A549 (cell line): ENCODE data around the gene ABCC1. TPM values are rescaled to one million over a fixed set of nuclear protein-coding genes. Genes with fewer than 3 reads are reported as not detected.

Experiments used
- ATAC-seq, 2 experiments: fragments of 200-7000 bp in 1 of 2; fragments of >200 bp in 1 of 2; cut with Nextera tagmentation in 1 of 2; cut with Tn5 transposase in 1 of 2; 3 replicates each; pipeline versions ENCODE4 v1.8.0 to v1.9.1; 2018 to 2020; ENCODE audit warnings: mild to moderate bottlenecking in 1 of 2, moderate library complexity in 1 of 2
- CTCF ChIA-PET: fragments of 300-600 bp; sonication (Branson Sonifier 250); formaldehyde crosslinking; extraction: SDS; loops from one replicate; lab custom pipeline; 2021; ENCODE audit warnings: antibody characterized with exemption, inconsistent platforms; lab: Yijun Ruan, JAX
- POLR2A ChIA-PET: fragments of 350-600 bp; formaldehyde crosslinking; extraction: SDS; loops from one replicate; lab custom pipeline; 2021; ENCODE audit warnings: antibody characterized with exemption, inconsistent platforms; lab: Yijun Ruan, JAX
- DNase-seq, 2 experiments: peaks; one replicate each; pipeline versions ENCODE4 v3.0.0 to v3.0.0-alpha.2; 2011 to 2016; ENCODE audit warnings: low read depth in 1 of 2, low spot score in 1 of 2
- FAIRE-seq: peaks from 2 replicates; lab custom pipeline; 2011; peaks lifted over from hg19 to GRCh38; lab: Jason Lieb, UNC
- H3K27ac ChIP-seq, 2 experiments: fragments of >200 bp; sonication (Bioruptor Twin); formaldehyde crosslinking; 3 replicates each; pipeline ENCODE4 v1.5.1; 2016 to 2017
- H3K4me1 ChIP-seq: fragments of >200 bp; sonication (Bioruptor Twin); formaldehyde crosslinking; 3 replicates; pipeline ENCODE4 v1.6.1; 2016
- H3K4me2 ChIP-seq: fragments of >200 bp; sonication (Bioruptor Twin); formaldehyde crosslinking; 3 replicates; pipeline ENCODE4 v1.6.1; 2016
- H3K4me3 ChIP-seq: fragments of >200 bp; sonication (Bioruptor Twin); formaldehyde crosslinking; 3 replicates; pipeline ENCODE4 v1.5.1; 2016
- H3K9me3 ChIP-seq: fragments of >200 bp; sonication (Bioruptor Twin); formaldehyde crosslinking; 3 replicates; pipeline ENCODE4 v1.6.1; 2016
- BHLHE40 ChIP-seq: IDR thresholded peaks from 2 replicates; pipeline ENCODE4 v1.6.1; 2012; ENCODE audit warnings: low read depth, low read length, inconsistent platforms
- CBX2 ChIP-seq: fragments of 200-600 bp; sonication (generic); IDR thresholded peaks from 2 replicates; pipeline ENCODE4 v1.6.1; 2016; ENCODE audit warnings: low read depth, mild to moderate bottlenecking, borderline replicate concordance
- CBX8 ChIP-seq: fragments of 200-600 bp; sonication (generic); IDR thresholded peaks from 2 replicates; pipeline ENCODE4 v1.6.1; 2016
- CHD4 ChIP-seq: fragments of 200-600 bp; sonication (generic); IDR thresholded peaks from 2 replicates; pipeline ENCODE4 v1.6.1; 2016; ENCODE audit warnings: antibody characterized with exemption, mild to moderate bottlenecking, borderline replicate concordance
- EP300 ChIP-seq, 2 experiments: fragments of >200 bp; sonication (Bioruptor Twin); formaldehyde crosslinking; IDR thresholded peaks; 2 replicates in 1 of 2; 3 replicates in 1 of 2; pipeline ENCODE4 v1.6.1; 2016 to 2017
- ESRRA ChIP-seq: fragments of 150-350 bp; IDR thresholded peaks from 2 replicates; pipeline ENCODE4 v1.6.1; 2014; ENCODE audit warnings: mild to moderate bottlenecking, low read length, borderline replicate concordance
- FOSL2 ChIP-seq, 2 experiments: fragments of 450-650 bp in 1 of 2; fragments of >200 bp in 1 of 2; sonication (Bioruptor Twin) in 1 of 2; formaldehyde crosslinking; IDR thresholded peaks; 2 replicates each; pipeline versions ENCODE4 v1.5.0 to v1.6.1; 2016 to 2020; ENCODE audit warnings: mild to moderate bottlenecking in 1 of 2, moderate library complexity in 1 of 2
- GATA3 ChIP-seq: IDR thresholded peaks from 2 replicates; pipeline ENCODE4 v1.6.1; 2012; ENCODE audit warnings: borderline replicate concordance
- HDAC2 ChIP-seq: fragments of 200-600 bp; sonication (generic); IDR thresholded peaks from 2 replicates; pipeline ENCODE4 v1.6.1; 2016
- HOXA7 ChIP-seq: fragments of 250-450 bp; sonication (Bioruptor Pico); IDR thresholded peaks from 2 replicates; pipeline ENCODE4 v1.5.0; 2020; ENCODE audit warnings: mild to moderate bottlenecking, moderate library complexity
- HOXB5 ChIP-seq: fragments of 250-450 bp; sonication (Bioruptor Pico); IDR thresholded peaks from 2 replicates; pipeline ENCODE4 v1.5.0; 2020; ENCODE audit warnings: mild to moderate bottlenecking, moderate library complexity
- JUN ChIP-seq, 2 experiments: fragments of >200 bp; sonication (Bioruptor Twin); formaldehyde crosslinking; IDR thresholded peaks; 2 replicates in 1 of 2; 3 replicates in 1 of 2; pipeline ENCODE4 v1.6.1; 2016 to 2017
- KDM1A ChIP-seq: fragments of 200-600 bp; sonication (generic); IDR thresholded peaks from 2 replicates; pipeline ENCODE4 v1.6.1; 2016; ENCODE audit warnings: low read depth, mild to moderate bottlenecking
- MAZ ChIP-seq: fragments of 150-350 bp; IDR thresholded peaks from 2 replicates; pipeline ENCODE4 v1.6.1; 2014; ENCODE audit warnings: antibody characterized with exemption, low read depth, low read length, borderline replicate concordance
- MYC ChIP-seq: IDR thresholded peaks from 2 replicates; pipeline ENCODE4 v1.6.1; 2012; ENCODE audit warnings: mild to moderate bottlenecking, inconsistent platforms, low read length, improper control_type of control experiment, borderline replicate concordance
- NFE2L2 ChIP-seq: fragments of 150-350 bp; conservative IDR thresholded peaks from 2 replicates; pipeline ENCODE4 v1.6.1; 2014; ENCODE audit warnings: low read length
- NPAS2 ChIP-seq: fragments of 250-450 bp; sonication (Bioruptor Pico); IDR thresholded peaks from 2 replicates; pipeline ENCODE4 v1.8.0; 2022; ENCODE audit warnings: mild to moderate bottlenecking, moderate library complexity, borderline replicate concordance
- RAD21 ChIP-seq, 2 experiments: fragments of >200 bp in 1 of 2; sonication (Bioruptor Twin) in 1 of 2; formaldehyde crosslinking in 1 of 2; IDR thresholded peaks in 1 of 2; conservative IDR thresholded peaks in 1 of 2; 2 replicates in 1 of 2; 3 replicates in 1 of 2; pipeline ENCODE4 v1.6.1; 2012 to 2018; ENCODE audit warnings: inconsistent platforms in 1 of 2
- RCOR1 ChIP-seq: fragments of 150-350 bp; IDR thresholded peaks from 2 replicates; pipeline ENCODE4 v1.6.1; 2014; ENCODE audit warnings: antibody characterized with exemption, low read length, low read depth
- RNF2 ChIP-seq: fragments of 200-600 bp; sonication (generic); IDR thresholded peaks from 2 replicates; pipeline ENCODE4 v1.6.1; 2016; ENCODE audit warnings: low read depth, mild to moderate bottlenecking, antibody characterized with exemption, moderate library complexity, borderline replicate concordance
- SMC3 ChIP-seq: fragments of >200 bp; sonication (Bioruptor Twin); formaldehyde crosslinking; IDR thresholded peaks from 3 replicates; pipeline ENCODE4 v1.6.1; 2018; ENCODE audit warnings: inconsistent platforms
- TFCP2L1 ChIP-seq: fragments of 250-450 bp; sonication (Bioruptor Pico); IDR thresholded peaks from 2 replicates; pipeline ENCODE4 v1.5.0; 2021; ENCODE audit warnings: mild to moderate bottlenecking
- ZSCAN20 ChIP-seq: fragments of 250-450 bp; sonication (Bioruptor Pico); IDR thresholded peaks from 2 replicates; pipeline ENCODE4 v1.8.0; 2022; ENCODE audit warnings: mild to moderate bottlenecking, moderate library complexity
- WGBS: methylation state at CpG from one replicate; pipeline ENCODE4 v1.1.6; 2017; ENCODE audit errors: missing lambda C conversion rate; 5-methylcytosine and 5-hydroxymethylcytosine counted together
- polyA plus RNA-seq, 4 experiments: library from polyadenylated mRNA; depleted of rRNA in 3 of 4; stranded (reverse); fragments of >200 nt; fragmentation: RNase III in 1 of 4; extraction: RNeasy Plus Mini Kit Qiagen cat#74134 plus additional on column Dnase treatment in 1 of 4; gene quantifications; 2 replicates in 3 of 4; 3 replicates in 1 of 4; pipeline ENCODE4 v1.2.3, GENCODE V29; 2011 to 2017
- TF ChIP-seq, protein P1 (sequence below): fragments of >200 bp; sonication (Bioruptor Twin); formaldehyde crosslinking; IDR thresholded peaks from 3 replicates; pipeline ENCODE4 v1.6.1; 2016
- TF ChIP-seq, protein P2 (sequence below): fragments of 150-350 bp; IDR thresholded peaks from 2 replicates; pipeline ENCODE4 v1.6.1; 2014; ENCODE audit warnings: low read depth, mild to moderate bottlenecking, low read length
- TF ChIP-seq, protein P3 (sequence below): fragments of >200 bp; sonication (Bioruptor Twin); formaldehyde crosslinking; IDR thresholded peaks from 3 replicates; pipeline ENCODE4 v1.5.1; 2016
- TF ChIP-seq, protein P4 (sequence below): fragments of >200 bp; sonication (Bioruptor Twin); formaldehyde crosslinking; IDR thresholded peaks from 2 replicates; pipeline ENCODE4 v1.6.1; 2016
- TF ChIP-seq, protein P5 (sequence below): IDR thresholded peaks from 2 replicates; pipeline ENCODE4 v1.6.1; 2012

The ABCC1 gene
- polyA plus RNA-seq, 2 of the 4 experiments (the other 2 are of a cell fraction), result 56.5 to 93.8 TPM

DNA sequence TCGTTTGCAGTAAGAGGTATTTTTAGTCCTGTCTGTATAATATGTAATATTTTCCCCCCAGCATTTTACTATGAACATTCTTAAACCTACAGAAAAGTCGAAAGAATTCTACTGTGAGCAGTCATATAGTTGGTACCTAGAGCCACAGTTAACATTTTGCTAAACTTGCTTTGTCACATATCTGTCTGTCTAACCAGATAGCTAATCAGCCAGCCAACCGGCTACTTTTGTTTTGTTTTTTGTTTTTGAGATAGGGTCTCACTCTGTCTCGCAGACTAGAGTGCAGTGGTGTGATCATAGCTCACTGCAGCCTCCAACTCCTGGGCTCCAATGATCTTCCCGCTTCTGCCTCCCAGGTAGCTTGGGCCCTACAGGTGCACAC is 73.3 kb downstream of the ABCC1 start:
- no peak for DNase-seq
- TF ChIP-seq TFCP2L1 (CRISPR knock-in tag) (no peak), NPAS2 (CRISPR knock-in tag) (no peak), MAZ (no peak), HDAC2 (no peak), CHD4 (no peak), RAD21 (conservative IDR thresholded peaks at IDR 0.05 in 1 of 2, IDR thresholded peaks at IDR 0.05 in 1 of 2) (no peak), GATA3 (no peak), HOXB5 (CRISPR knock-in tag) (no peak), EP300 (IDR thresholded peaks at IDR 0.05) (no peak), JUN (IDR thresholded peaks at IDR 0.05) (no peak), ZSCAN20 (CRISPR knock-in tag) (no peak), HOXA7 (CRISPR knock-in tag) (no peak), RNF2 (no peak), RCOR1 (no peak), NFE2L2 (no peak), CBX8 (no peak), SMC3 (no peak), FOSL2 (IDR thresholded peaks at IDR 0.05) (no peak), FOSL2 (CRISPR knock-in tag; IDR thresholded peaks at IDR 0.05) (no peak)
- TF ChIP-seq, protein P1, sequence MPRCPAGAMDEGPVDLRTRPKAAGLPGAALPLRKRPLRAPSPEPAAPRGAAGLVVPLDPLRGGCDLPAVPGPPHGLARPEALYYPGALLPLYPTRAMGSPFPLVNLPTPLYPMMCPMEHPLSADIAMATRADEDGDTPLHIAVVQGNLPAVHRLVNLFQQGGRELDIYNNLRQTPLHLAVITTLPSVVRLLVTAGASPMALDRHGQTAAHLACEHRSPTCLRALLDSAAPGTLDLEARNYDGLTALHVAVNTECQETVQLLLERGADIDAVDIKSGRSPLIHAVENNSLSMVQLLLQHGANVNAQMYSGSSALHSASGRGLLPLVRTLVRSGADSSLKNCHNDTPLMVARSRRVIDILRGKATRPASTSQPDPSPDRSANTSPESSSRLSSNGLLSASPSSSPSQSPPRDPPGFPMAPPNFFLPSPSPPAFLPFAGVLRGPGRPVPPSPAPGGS, result no peak
- TF ChIP-seq, protein P2, sequence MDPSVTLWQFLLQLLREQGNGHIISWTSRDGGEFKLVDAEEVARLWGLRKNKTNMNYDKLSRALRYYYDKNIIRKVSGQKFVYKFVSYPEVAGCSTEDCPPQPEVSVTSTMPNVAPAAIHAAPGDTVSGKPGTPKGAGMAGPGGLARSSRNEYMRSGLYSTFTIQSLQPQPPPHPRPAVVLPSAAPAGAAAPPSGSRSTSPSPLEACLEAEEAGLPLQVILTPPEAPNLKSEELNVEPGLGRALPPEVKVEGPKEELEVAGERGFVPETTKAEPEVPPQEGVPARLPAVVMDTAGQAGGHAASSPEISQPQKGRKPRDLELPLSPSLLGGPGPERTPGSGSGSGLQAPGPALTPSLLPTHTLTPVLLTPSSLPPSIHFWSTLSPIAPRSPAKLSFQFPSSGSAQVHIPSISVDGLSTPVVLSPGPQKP, result no peak
- TF ChIP-seq, all 56 proteins: peak for 0
- CTCF ChIA-PET, result interaction anchor here (0.8 to 4.5 kb wide), 7 partner anchors 13 to 201 kb away, joined by 3 to 26 read pairs (median 5); no protein-coding TSS in a partner anchor
- ATAC-seq, result no peak
- H3K9me3 ChIP-seq, result no peaks in the 10 kb centered on the region
- 42% methylated on average over 5 of the region's 5 CpGs for WGBS
- H3K27ac ChIP-seq, result peak overlapping the region; percentile 95 to 97
- POLR2A ChIA-PET, result interaction anchor here (0.7 to 1.8 kb wide), 7 partner anchors 24 to 148 kb away, joined by 3 to 5 read pairs (median 4); partner anchors contain the start of gene CEP20
- no peak for FAIRE-seq
- H3K4me1 ChIP-seq, result peaks cover 94% of the 10 kb centered on the region
- 0 out of 3 replicates have a peak overlapping the region, but pooled peaks have one; percentile 7 for H3K4me3 ChIP-seq
- H3K4me2 ChIP-seq, result peak overlapping the region; percentile 78

DNA sequence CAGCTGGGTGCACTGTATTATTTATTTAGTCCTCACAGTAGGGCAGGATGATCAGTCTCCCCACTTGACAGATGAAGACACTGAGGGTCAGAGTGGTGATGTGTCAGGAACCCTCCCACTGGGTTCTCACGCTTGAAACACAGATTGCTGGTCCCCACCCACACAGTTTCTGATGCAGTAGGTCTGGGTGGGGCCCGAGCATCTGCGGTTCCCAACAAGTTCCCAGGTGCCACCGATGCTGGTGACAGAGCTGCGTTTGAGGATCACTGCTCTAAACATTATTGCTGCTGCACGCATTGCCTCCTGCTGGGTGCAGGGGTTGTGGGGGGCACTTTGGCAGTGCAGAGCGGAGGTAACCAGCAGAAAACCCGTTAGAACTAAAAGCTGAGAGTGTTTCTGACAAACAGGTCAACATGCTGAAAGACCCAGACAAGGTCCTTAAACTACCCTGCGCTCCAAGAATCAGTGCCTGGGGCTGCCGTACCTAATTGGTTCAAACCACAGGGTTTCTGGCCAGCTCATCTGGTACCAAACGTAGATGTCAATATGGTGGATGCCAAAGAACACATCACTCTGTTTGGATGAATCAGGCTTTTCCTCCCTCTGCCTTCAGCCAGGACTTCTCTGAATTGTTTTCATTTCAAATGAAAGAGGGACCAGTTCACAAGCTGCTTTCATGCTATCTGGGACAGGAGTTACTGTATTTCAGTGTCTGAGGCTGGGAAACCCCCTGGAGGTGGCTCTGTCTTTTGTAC is 76.0 kb downstream of the ABCC1 start:
- no peaks in the 10 kb centered on the region for H3K9me3 ChIP-seq
- peak; percentile 39; the same call in 1 of the 2 replicates for TF ChIP-seq KDM1A
- TF ChIP-seq, protein P1, result no peak
- TF ChIP-seq MYC, result no peak
- TF ChIP-seq NPAS2 (CRISPR knock-in tag), result no peak
- TF ChIP-seq, protein P3, sequence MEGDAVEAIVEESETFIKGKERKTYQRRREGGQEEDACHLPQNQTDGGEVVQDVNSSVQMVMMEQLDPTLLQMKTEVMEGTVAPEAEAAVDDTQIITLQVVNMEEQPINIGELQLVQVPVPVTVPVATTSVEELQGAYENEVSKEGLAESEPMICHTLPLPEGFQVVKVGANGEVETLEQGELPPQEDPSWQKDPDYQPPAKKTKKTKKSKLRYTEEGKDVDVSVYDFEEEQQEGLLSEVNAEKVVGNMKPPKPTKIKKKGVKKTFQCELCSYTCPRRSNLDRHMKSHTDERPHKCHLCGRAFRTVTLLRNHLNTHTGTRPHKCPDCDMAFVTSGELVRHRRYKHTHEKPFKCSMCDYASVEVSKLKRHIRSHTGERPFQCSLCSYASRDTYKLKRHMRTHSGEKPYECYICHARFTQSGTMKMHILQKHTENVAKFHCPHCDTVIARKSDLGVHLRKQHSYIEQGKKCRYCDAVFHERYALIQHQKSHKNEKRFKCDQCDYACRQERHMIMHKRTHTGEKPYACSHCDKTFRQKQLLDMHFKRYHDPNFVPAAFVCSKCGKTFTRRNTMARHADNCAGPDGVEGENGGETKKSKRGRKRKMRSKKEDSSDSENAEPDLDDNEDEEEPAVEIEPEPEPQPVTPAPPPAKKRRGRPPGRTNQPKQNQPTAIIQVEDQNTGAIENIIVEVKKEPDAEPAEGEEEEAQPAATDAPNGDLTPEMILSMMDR, result no peak
- no peak for TF ChIP-seq FOSL2 (IDR thresholded peaks at IDR 0.05)
- no peak; the same call in 1 of the 2 replicates for TF ChIP-seq FOSL2 (CRISPR knock-in tag; IDR thresholded peaks at IDR 0.05)
- no peak for TF ChIP-seq TFCP2L1 (CRISPR knock-in tag)
- TF ChIP-seq ESRRA, result no peak
- TF ChIP-seq GATA3, result 0 out of 2 replicates have a peak, but pooled peaks have one; percentile 5
- TF ChIP-seq, protein P4, sequence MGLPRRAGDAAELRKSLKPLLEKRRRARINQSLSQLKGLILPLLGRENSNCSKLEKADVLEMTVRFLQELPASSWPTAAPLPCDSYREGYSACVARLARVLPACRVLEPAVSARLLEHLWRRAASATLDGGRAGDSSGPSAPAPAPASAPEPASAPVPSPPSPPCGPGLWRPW, result no peak
- TF ChIP-seq MAZ, result no peak
- TF ChIP-seq RNF2, result no peak
- no peak for TF ChIP-seq CBX2
- TF ChIP-seq, protein P5, sequence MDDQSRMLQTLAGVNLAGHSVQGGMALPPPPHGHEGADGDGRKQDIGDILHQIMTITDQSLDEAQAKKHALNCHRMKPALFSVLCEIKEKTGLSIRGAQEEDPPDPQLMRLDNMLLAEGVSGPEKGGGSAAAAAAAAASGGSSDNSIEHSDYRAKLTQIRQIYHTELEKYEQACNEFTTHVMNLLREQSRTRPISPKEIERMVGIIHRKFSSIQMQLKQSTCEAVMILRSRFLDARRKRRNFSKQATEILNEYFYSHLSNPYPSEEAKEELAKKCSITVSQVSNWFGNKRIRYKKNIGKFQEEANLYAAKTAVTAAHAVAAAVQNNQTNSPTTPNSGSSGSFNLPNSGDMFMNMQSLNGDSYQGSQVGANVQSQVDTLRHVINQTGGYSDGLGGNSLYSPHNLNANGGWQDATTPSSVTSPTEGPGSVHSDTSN, result no peak
- TF ChIP-seq BHLHE40, result no peak

More for the DNA sequence above, 76.0 kb downstream of the ABCC1 start:
- peak overlapping the region; percentile 35 for H3K4me2 ChIP-seq
- POLR2A ChIA-PET, result interaction anchor here (1.1 kb wide), 1 partner anchor 78 kb away, joined by 3 read pairs; no protein-coding TSS in a partner anchor
- H3K4me1 ChIP-seq, result peaks cover 92% of the 10 kb centered on the region
- ATAC-seq (peak in 1 of 2 experiments; percentile 2; a peak in 3 of 6 replicates), FAIRE-seq (no peak), DNase-seq (peak; percentile 38 to 64)
- no peak overlapping the region for H3K4me3 ChIP-seq
- peak overlapping the region; percentile 95 to 97 for H3K27ac ChIP-seq
- CTCF ChIA-PET, result interaction anchor here (1.0 to 4.5 kb wide), 4 partner anchors 9 to 151 kb away, joined by 3 to 26 read pairs (median 4); no protein-coding TSS in a partner anchor
- WGBS, result 51% methylated on average over 11 of the region's 11 CpGs
